Pancreas (tissue), 10 donors: ENCODE results near the gene GPR39. TPM values are rescaled to one million over a fixed set of nuclear protein-coding genes. Genes with fewer than 3 reads are reported as not detected.

Experiments
- ATAC-seq, 4 donors: fragments of 200-7000 bp; cut with Tn5 transposase; one replicate each; pipeline versions ENCODE4 v1.8.0 to v1.9.1; 2020; ENCODE audit warnings: mild to moderate bottlenecking in 4 of 4, moderate library complexity in 4 of 4
- DNase-seq, 6 donors: peaks; one replicate each; pipeline ENCODE4 v3.0.0-alpha.2; 2020
- FAIRE-seq: peaks from 2 replicates; lab custom pipeline; 2012; peaks lifted over from hg19 to GRCh38; lab: Jason Lieb, UNC
- H3K27ac ChIP-seq, 4 donors: fragments of 200-600 bp; sonication (generic); 1 replicate in 3 of 4; 2 replicates in 1 of 4; pipeline versions ENCODE4 v1.5.0 to v1.8.0; 2020
- H3K27me3 ChIP-seq, 4 donors: fragments of 200-600 bp; one replicate each; pipeline ENCODE4 v1.8.0; 2021
- H3K36me3 ChIP-seq, 3 donors: fragments of 200-600 bp; sonication (generic) in 1 of 3; one replicate each; pipeline versions ENCODE4 v1.5.0 to v1.8.0; 2020 to 2021
- H3K4me1 ChIP-seq, 3 donors: fragments of 200-600 bp; one replicate each; pipeline ENCODE4 v1.8.0; 2021
- H3K4me3 ChIP-seq, 4 donors: fragments of 200-600 bp; sonication (generic) in 2 of 4; one replicate each; pipeline versions ENCODE4 v1.5.0 to v1.8.0; 2020 to 2021
- H3K9me3 ChIP-seq, 4 donors: fragments of 200-600 bp; one replicate each; pipeline ENCODE4 v1.8.0; 2021
- CTCF ChIP-seq, 4 donors: fragments of 200-600 bp; sonication (generic) in 3 of 4; IDR thresholded peaks; one replicate each; pipeline versions ENCODE4 v1.5.0 to v1.8.0; 2021; ENCODE audit warnings: antibody characterized with exemption in 4 of 4
- WGBS, 2 donors: extraction: QIAGEN DNeasy Blood & Tissue Kit; methylation state at CpG; one replicate each; pipeline ENCODE4 v1.1.7; 2013; 5-methylcytosine and 5-hydroxymethylcytosine counted together
- intact Hi-C, 3 donors: fragments of 100-400 bp; cut with DNase I; formaldehyde crosslinking; loops; one replicate each; pipeline versions ENCODE4 v1.11.1 to v1.14.2; 2022
- polyA plus RNA-seq, 2 donors: library from polyadenylated mRNA; stranded (reverse); fragments of 200-250 nt; gene quantifications; one replicate each; pipeline ENCODE4 v1.2.3, GENCODE V29; 2013
- total RNA-seq, 6 donors: library from RNA; stranded (reverse); fragmentation: NEBNext Ultra II Directional in 4 of 6; extraction: Animal tissue kit (Norgen Biotek cat#: 25700) in 4 of 6; gene quantifications; one replicate each; pipeline versions ENCODE4 v1.2.1 to v1.2.4, GENCODE V29; 2021 to 2023
- donor health status: healthy with polysubstance abuse.
- donor health status: DM: no; HTN: no; CAD: no; lungs with moderate emphysema.
- donor health status: DM: no; HTN: no; CAD: no.
- donor health status: control.
- donor health status: control.
- donor health status: Bipolar disorder and iron deficiency.
- donor health status: DM: yes; HTN: yes; CAD: no.
- donor health status: DM: no; HTN: no; CAD: no.
- donor health status: DM: no; HTN: no; CAD: no.
- donor health status: DM: yes; HTN: yes; CAD: no.

The GPR39 gene
- total and polyA plus RNA-seq, 8 donors = 2.3 to 8.1 (median 3.9) TPM

- Histone ChIP-seq H3K4me3 (no peak overlapping the region), H3K4me1 (no peaks in the 10 kb centered on the region), H3K9me3 (no peaks in the 10 kb centered on the region), H3K27me3 (no peaks in the 10 kb centered on the region), H3K36me3 (no peaks in the 10 kb centered on the region), H3K27ac (no peak overlapping the region)
- intact Hi-C loops = no loop called here
- FAIRE-seq = no peak
- 88 to 91% methylated on average over 35 of the region's 35 CpGs for WGBS, 2 donors
- peak in 4 of 6 donors; percentile 32 to 61 (median 44) for DNase-seq
- ATAC-seq = peak in 3 of 4 donors; percentile 53 to 65 (median 58)
- TF ChIP-seq CTCF (IDR thresholded peaks at IDR 0.05) = no peak
Measured at GRCh38 chr2:132645176-132645575, 228.6 kb downstream of the GPR39 start.

GRCh38 chr2:132645722-132646539 lies 229.3 kb downstream of the GPR39 start:
- intact Hi-C loops = no loop called here
- H3K36me3 ChIP-seq = no peaks in the 10 kb centered on the region
- H3K27me3 ChIP-seq = no peaks in the 10 kb centered on the region
- DNase-seq (no peak), FAIRE-seq (no peak), ATAC-seq (peak in 1 of 4 donors; percentile 22)
- WGBS, 2 donors = 89 to 91% methylated on average over 18 of the region's 18 CpGs
- no peaks in the 10 kb centered on the region for H3K9me3 ChIP-seq
- no peaks in the 10 kb centered on the region for H3K4me1 ChIP-seq
- H3K27ac ChIP-seq = no peak overlapping the region
- no peak overlapping the region for H3K4me3 ChIP-seq
- no peak for TF ChIP-seq CTCF (IDR thresholded peaks at IDR 0.05)

- Histone ChIP-seq H3K9me3 (no peaks in the 10 kb centered on the region), H3K4me3 (no peak overlapping the region), H3K27me3 (no peaks in the 10 kb centered on the region), H3K4me1 (no peaks in the 10 kb centered on the region), H3K36me3 (no peaks in the 10 kb centered on the region), H3K27ac (no peak overlapping the region)
- no peak for TF ChIP-seq CTCF (IDR thresholded peaks at IDR 0.05)
- no peak for DNase-seq
- intact Hi-C loops = no loop called here
- FAIRE-seq = no peak
- WGBS, 2 donors = 89% methylated on average over 8 of the region's 8 CpGs
- ATAC-seq = no peak
Measured at GRCh38 chr2:132646540-132647108, 230.0 kb downstream of the GPR39 start.

- Histone ChIP-seq H3K27me3 (no peaks in the 10 kb centered on the region), H3K4me3 (no peak overlapping the region), H3K36me3 (no peaks in the 10 kb centered on the region), H3K9me3 (no peaks in the 10 kb centered on the region), H3K4me1 (no peaks in the 10 kb centered on the region), H3K27ac (no peak overlapping the region)
- ATAC-seq = peak in 2 of 4 donors; percentile 72 to 84
- no peak for DNase-seq
- WGBS, 2 donors = 46 to 73% methylated on average over 12 of the region's 12 CpGs
- intact Hi-C loops = no loop called here
- TF ChIP-seq CTCF (IDR thresholded peaks at IDR 0.05) = peak in 3 of 4 donors; percentile 25 to 44 (median 30)
- no peak for FAIRE-seq
Measured at GRCh38 chr2:132651115-132652045, 234.8 kb downstream of the GPR39 start.
